Lung (tissue), 12 donors: ENCODE data around the gene TRAPPC1. TPM values are rescaled to one million over a fixed set of nuclear protein-coding genes. Genes with fewer than 3 reads are reported as not detected.
A peak's percentile ranks its signal among the peaks of the same experiment; 100 is the strongest.

Source experiments
- ATAC-seq: fragments of 200-7000 bp; cut with Tn5 transposase; one replicate; pipeline ENCODE4 v1.9.1; 2020; ENCODE audit warnings: moderate number of reproducible peaks; ENCODE audit not compliant: insufficient read depth, low FRiP score
- DNase-seq, 3 donors: peaks; one replicate each; pipeline ENCODE4 v3.0.0-alpha.2; 2013 to 2017
- H3K27ac ChIP-seq, 2 donors: one replicate each; pipeline ENCODE4 v1.5.1; 2013; ENCODE audit warnings: mild to moderate bottlenecking in 2 of 2, moderate library complexity in 2 of 2, control low read depth in 1 of 2, inconsistent platforms in 1 of 2, low read depth in 1 of 2, low read length in 1 of 2
- H3K27me3 ChIP-seq, 3 donors: one replicate each; pipeline ENCODE4 v1.5.1; 2013; ENCODE audit warnings: low read length in 2 of 3; ENCODE audit not compliant: control insufficient read depth in 3 of 3, insufficient read depth in 3 of 3
- H3K36me3 ChIP-seq, 4 donors: one replicate each; pipeline ENCODE4 v1.5.1; 2013; ENCODE audit warnings: low read length in 4 of 4, mild to moderate bottlenecking in 1 of 4, moderate library complexity in 1 of 4; ENCODE audit not compliant: control insufficient read depth in 4 of 4, insufficient read depth in 4 of 4
- H3K4me1 ChIP-seq, 5 donors: one replicate each; pipeline ENCODE4 v1.5.1; 2013; ENCODE audit warnings: low read length in 5 of 5, mild to moderate bottlenecking in 2 of 5, moderate library complexity in 1 of 5; ENCODE audit not compliant: control insufficient read depth in 5 of 5, insufficient read depth in 5 of 5
- H3K4me3 ChIP-seq: one replicate; pipeline ENCODE4 v1.5.1; 2013; ENCODE audit warnings: mild to moderate bottlenecking, control low read depth, moderate library complexity
- H3K9ac ChIP-seq, 2 donors: one replicate each; pipeline ENCODE4 v1.5.1; 2013; ENCODE audit warnings: low read length in 2 of 2, control low read depth in 1 of 2; ENCODE audit not compliant: insufficient read depth in 1 of 2
- H3K9me3 ChIP-seq, 4 donors: one replicate each; pipeline ENCODE4 v1.5.1; 2013; ENCODE audit warnings: low read length in 3 of 4, mild to moderate bottlenecking in 1 of 4, moderate library complexity in 1 of 4; ENCODE audit not compliant: control insufficient read depth in 4 of 4, insufficient read depth in 3 of 4
- CTCF ChIP-seq: IDR thresholded peaks from 2 replicates; pipeline ENCODE4 v1.5.1; 2012; ENCODE audit warnings: mild to moderate bottlenecking; ENCODE audit errors: control extremely low read depth, extremely low read depth
- WGBS, 2 donors: extraction: QIAGEN DNeasy Blood & Tissue Kit; methylation state at CpG; one replicate each; pipeline ENCODE4 v1.1.7; 2013; 5-methylcytosine and 5-hydroxymethylcytosine counted together
- polyA plus RNA-seq, 2 donors: library from polyadenylated mRNA; stranded (reverse); fragments of 200-250 nt; gene quantifications; one replicate each; pipeline ENCODE4 v1.2.1, GENCODE V29; 2013
- total RNA-seq, 2 donors: library from RNA; depleted of rRNA in 1 of 2; stranded (reverse); fragments of >200 nt in 1 of 2; gene quantifications; one replicate each; pipeline ENCODE4 v1.2.1, GENCODE V29; 2014 to 2021
- donor health status: control.
- donor health status: control.
- donor health status: Bipolar disorder and iron deficiency.
- donor health status: healthy.
- donor health status: DM: yes; HTN: yes; CAD: no.

The TRAPPC1 gene
- total and polyA plus RNA-seq, 4 donors, result 58.9 to 213 (median 165) TPM

- ATAC-seq (no peak), DNase-seq (peak; percentile 16 to 53 (median 29))
- Histone ChIP-seq H3K27me3 (no peaks in the 10 kb centered on the region), H3K36me3 (peaks cover 0 to 14% (median 6%) of the 10 kb centered on the region in 4 donors), H3K4me3 (peak overlapping the region; percentile 63), H3K9me3 (no peaks in the 10 kb centered on the region), H3K4me1 (peaks cover 15 to 61% (median 23%) of the 10 kb centered on the region in 5 donors), H3K27ac (peak overlapping the region; percentile 59 to 91), H3K9ac (peak overlapping the region in 1 of 2 donors; percentile 47)
- WGBS, 2 donors, result 0 to 2% methylated on average over 6 to 78 of the region's 100 CpGs
- TF ChIP-seq CTCF, result no peak
Measured at GRCh38 chr17:7884581-7885366, 47.0 kb downstream of the TRAPPC1 start.

GRCh38 chr17:7883781-7884386, 47.9 kb downstream of the TRAPPC1 start:
- 0 to 13% methylated on average over 3 of the region's 3 CpGs for WGBS, 2 donors
- no peak overlapping the region for H3K27ac ChIP-seq
- DNase-seq, result peak; percentile 65 to 82 (median 78)
- H3K4me1 ChIP-seq, result peaks cover 9 to 52% (median 14%) of the 10 kb centered on the region in 5 donors
- H3K27me3 ChIP-seq, result no peaks in the 10 kb centered on the region
- peak overlapping the region; percentile 8 to 74 for H3K9ac ChIP-seq
- TF ChIP-seq CTCF, result no peak
- ATAC-seq, result no peak
- no peaks in the 10 kb centered on the region for H3K9me3 ChIP-seq
- no peak overlapping the region for H3K4me3 ChIP-seq
- peaks cover 0 to 17% (median 8%) of the 10 kb centered on the region in 4 donors for H3K36me3 ChIP-seq

- Histone ChIP-seq H3K9me3 (no peaks in the 10 kb centered on the region), H3K27me3 (no peaks in the 10 kb centered on the region), H3K4me1 (peaks cover 0 to 40% (median 7%) of the 10 kb centered on the region in 5 donors), H3K27ac (peak overlapping the region in 1 of 2 donors; percentile 5), H3K4me3 (no peak overlapping the region), H3K36me3 (peaks cover 0 to 17% (median 11%) of the 10 kb centered on the region in 4 donors), H3K9ac (no peak overlapping the region)
- no peak for TF ChIP-seq CTCF
- DNase-seq (no peak), ATAC-seq (no peak)
- WGBS, 2 donors, result 81 to 91% methylated on average over 3 of the region's 3 CpGs
Measured at GRCh38 chr17:7882629-7883028, 49.1 kb downstream of the TRAPPC1 start.
